HepG2 (cell line): ENCODE results near the gene LRIG3. TPM values are rescaled to one million over a fixed set of nuclear protein-coding genes. Genes with fewer than 3 reads are reported as not detected.
A peak's percentile ranks its signal among the peaks of the same experiment; 100 is the strongest.

ENCODE experiments used
- AGO2 ChIP-seq: fragments of 200-400 bp; formaldehyde crosslinking; optimal IDR thresholded peaks from 2 replicates; pipeline ENCODE3; 2017; ENCODE audit warnings: mild to moderate bottlenecking, low read depth, low read length, moderate library complexity
- CBX1 ChIP-seq: IDR thresholded peaks from one replicate; pipeline ENCODE4 v1.6.1; 2016; ENCODE audit warnings: antibody characterized with exemption, low read depth
- EEA1 ChIP-seq: sonication (generic); formaldehyde crosslinking; IDR thresholded peaks from 2 replicates; pipeline ENCODE4 v1.5.1; 2020; ENCODE audit warnings: mild to moderate bottlenecking, missing genetic modification reagents, borderline replicate concordance
- GATAD1 ChIP-seq: IDR thresholded peaks from 2 replicates; pipeline ENCODE4 v1.6.1; 2016; ENCODE audit warnings: missing genetic modification reagents, missing compliant biosample characterization
- MXD3 ChIP-seq: IDR thresholded peaks from 2 replicates; pipeline ENCODE4 v1.6.1; 2016; ENCODE audit warnings: mild to moderate bottlenecking, missing biosample characterization, missing genetic modification reagents
- NR2F6 ChIP-seq, 2 experiments: IDR thresholded peaks; 2 replicates each; pipeline ENCODE4 v1.6.1; 2016; ENCODE audit warnings: antibody characterized with exemption in 1 of 2, mild to moderate bottlenecking in 1 of 2
- PLRG1 ChIP-seq: fragments of 450-650 bp; conservative IDR thresholded peaks from 2 replicates; pipeline ENCODE4 v1.6.1; 2016
- POLR2AphosphoS2 ChIP-seq: IDR thresholded peaks from 2 replicates; pipeline ENCODE4 v1.6.1; 2011; ENCODE audit warnings: low read depth, low read length, improper control_type of control experiment
- PRMT3 ChIP-seq: sonication (generic); formaldehyde crosslinking; IDR thresholded peaks from 2 replicates; pipeline ENCODE4 v1.8.1; 2022; ENCODE audit warnings: low read depth, mild to moderate bottlenecking, moderate library complexity, missing genetic modification reagents, borderline replicate concordance
- RBM22 ChIP-seq: fragments of 200-400 bp; formaldehyde crosslinking; optimal IDR thresholded peaks from 2 replicates; pipeline ENCODE3; 2017; ENCODE audit warnings: mild to moderate bottlenecking, low read length, moderate library complexity
- REST ChIP-seq, 2 experiments: IDR thresholded peaks; 2 replicates each; pipeline ENCODE4 v1.6.1; 2011 to 2012; ENCODE audit warnings: low read length in 2 of 2, borderline replicate concordance in 1 of 2, low read depth in 1 of 2, mild to moderate bottlenecking in 1 of 2, moderate library complexity in 1 of 2
- SNAI1 ChIP-seq: sonication (generic); formaldehyde crosslinking; IDR thresholded peaks from 2 replicates; pipeline ENCODE4 v1.5.0; 2020; ENCODE audit warnings: mild to moderate bottlenecking, missing genetic modification reagents, borderline replicate concordance
- SUZ12 ChIP-seq: fragments of 150-350 bp; IDR thresholded peaks from 2 replicates; pipeline ENCODE4 v1.6.1; 2014; ENCODE audit warnings: low read depth, low read length
- THYN1 ChIP-seq: sonication (generic); formaldehyde crosslinking; IDR thresholded peaks from 2 replicates; pipeline ENCODE4 v1.8.1; 2023; ENCODE audit warnings: low read depth, mild to moderate bottlenecking, moderate library complexity, missing genetic modification reagents, borderline replicate concordance
- XRCC5 ChIP-seq: fragments of 200-400 bp; formaldehyde crosslinking; optimal IDR thresholded peaks from 2 replicates; pipeline ENCODE3; 2017; ENCODE audit warnings: mild to moderate bottlenecking, low read length
- ZC3H13 ChIP-seq: sonication (generic); formaldehyde crosslinking; IDR thresholded peaks from 2 replicates; pipeline ENCODE4 v1.8.1; 2023; ENCODE audit warnings: mild to moderate bottlenecking, missing genetic modification reagents, moderate library complexity
- ZEB1 ChIP-seq: IDR thresholded peaks from 2 replicates; pipeline ENCODE4 v1.6.1; 2012; ENCODE audit warnings: mild to moderate bottlenecking, low read depth, inconsistent platforms; ENCODE audit not compliant: insufficient replicate concordance
- ZFYVE20 ChIP-seq: sonication (generic); formaldehyde crosslinking; IDR thresholded peaks from 2 replicates; pipeline ENCODE4 v1.8.0; 2023; ENCODE audit warnings: low read depth, mild to moderate bottlenecking, moderate library complexity, missing genetic modification reagents, borderline replicate concordance
- ZNF276 ChIP-seq: sonication (generic); formaldehyde crosslinking; IDR thresholded peaks from 2 replicates; pipeline ENCODE4 v1.4.0; 2020; ENCODE audit warnings: mild to moderate bottlenecking, low read depth, missing genetic modification reagents
- ZNF326 ChIP-seq: sonication (generic); formaldehyde crosslinking; IDR thresholded peaks from 2 replicates; pipeline ENCODE4 v1.4.0; 2020; ENCODE audit warnings: missing genetic modification reagents, borderline replicate concordance
- ZNF547 ChIP-seq: sonication (generic); formaldehyde crosslinking; IDR thresholded peaks from 2 replicates; pipeline ENCODE4 v1.5.1; 2020; ENCODE audit warnings: mild to moderate bottlenecking, missing genetic modification reagents
- ZNF639 ChIP-seq: conservative IDR thresholded peaks from 2 replicates; pipeline ENCODE4 v1.6.1; 2018; ENCODE audit warnings: missing genetic modification reagents
- polyA plus RNA-seq, 8 experiments: library from polyadenylated mRNA; depleted of rRNA in 3 of 8; stranded (reverse) in 7 of 8; unstranded in 1 of 8; fragments of >200 nt; fragmentation: Illumina TruSeq in 4 of 8; extraction: Trizol in 4 of 8; gene quantifications; 2 replicates each; pipeline versions ENCODE4 v1.2.1 to v1.2.3, GENCODE V29; 2011 to 2016; ENCODE audit warnings: low read depth in 4 of 8, missing spikeins in 1 of 8, mixed read lengths in 1 of 8; ENCODE audit not compliant: insufficient read depth in 1 of 8
- total RNA-seq, 5 experiments: library from RNA; depleted of rRNA; stranded (reverse); fragments of >200 nt; fragmentation: Illumina TruSeq; extraction: Trizol; gene quantifications; 2 replicates each; pipeline ENCODE4 v1.2.3, GENCODE V29; 2016; ENCODE audit warnings: low read depth in 1 of 5

Gene LRIG3
- total and polyA plus RNA-seq, 2 of the 13 experiments (the other 11 are each of a cell fraction or from before 2014, with no cell fraction given) = 7.7 to 17.4 TPM

- peak; percentile 57; the same call in 1 of the 2 replicates for TF ChIP-seq EEA1 (CRISPR knock-in tag)
- TF ChIP-seq XRCC5 = peak; percentile 34
- TF ChIP-seq ZNF326 (CRISPR knock-in tag) = no peak
- TF ChIP-seq PLRG1 = no peak
- TF ChIP-seq REST (IDR thresholded peaks at IDR 0.05; ENCODE audit: borderline replicate concordance in 1 of 2, low read depth in 1 of 2, low read length in 2 of 2) = no peak; a peak in 1 of 4 replicates
- no peak for TF ChIP-seq POLR2AphosphoS2
- no peak for TF ChIP-seq PRMT3 (CRISPR knock-in tag)
- 0 out of 2 replicates have a peak, but pooled peaks have one; percentile 57 for TF ChIP-seq ZFYVE20 (CRISPR knock-in tag)
- TF ChIP-seq ZC3H13 = no peak; the same call in 1 of the 2 replicates
- no peak for TF ChIP-seq NR2F6 (IDR thresholded peaks at IDR 0.05)
- no peak for TF ChIP-seq NR2F6 (CRISPR knock-in tag; IDR thresholded peaks at IDR 0.05)
- TF ChIP-seq RBM22 = no peak
- peak; percentile 61; the same call in 1 of the 2 replicates for TF ChIP-seq MXD3 (CRISPR knock-in tag)
- peak; percentile 25 for TF ChIP-seq AGO2
- TF ChIP-seq ZNF639 = no peak
- no peak for TF ChIP-seq SUZ12
- TF ChIP-seq SNAI1 (CRISPR knock-in tag) = no peak; the same call in 1 of the 2 replicates
- TF ChIP-seq ZNF276 (CRISPR knock-in tag) = 0 out of 2 replicates have a peak, but pooled peaks have one; percentile 57
- TF ChIP-seq GATAD1 = peak; percentile 58; the same call in 1 of the 2 replicates
- no peak for TF ChIP-seq ZEB1
- no peak for TF ChIP-seq THYN1 (CRISPR knock-in tag)
- TF ChIP-seq ZNF547 (CRISPR knock-in tag) = peak; percentile 82
- no peak for TF ChIP-seq CBX1
These were observed at the start of gene LRIG3 (continued) for GRCh38 chr12:58920102-58920960.
